ENCODE data around the gene NTM.

DNA sequence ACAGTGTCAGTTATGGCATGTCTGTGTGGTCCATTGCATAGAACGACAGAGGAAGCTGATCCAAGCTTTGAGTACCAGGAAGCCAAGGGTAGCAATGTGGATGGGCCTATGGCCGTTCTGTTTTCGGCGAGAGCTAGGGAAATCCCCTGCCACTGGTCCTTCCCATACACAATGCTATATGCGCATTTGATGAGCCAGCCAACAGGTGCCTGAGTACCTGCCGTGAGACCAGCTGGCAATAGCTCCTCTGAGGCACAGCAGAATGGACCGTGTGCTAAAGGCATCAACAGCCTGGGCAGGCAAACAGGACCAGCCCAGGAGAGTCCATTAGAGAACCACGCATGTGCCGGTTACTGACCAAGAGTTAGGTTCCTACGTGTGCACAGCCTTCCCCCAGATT, 753.0 kb downstream of the NTM start:
- TF ChIP-seq POLR2A (IDR thresholded peaks at IDR 0.05; ENCODE audit: low read depth, low read length) (no peak), POLR2AphosphoS5 (IDR thresholded peaks at IDR 0.05; ENCODE audit: low read depth, low read length) (no peak), PAX5 (IDR thresholded peaks at IDR 0.05; ENCODE audit: insufficient read depth, low read length, severe bottlenecking) (no peak), SPI1 (IDR thresholded peaks at IDR 0.05; ENCODE audit: low read depth, low read length) (no peak), TAF1 (IDR thresholded peaks at IDR 0.05; ENCODE audit: low read depth, low read length) (no peak)

Measured in GM12891 (cell line).